ENCODE data around the gene URB2.

GRCh38 chr1:229619002-229619401, 7.0 kb upstream of the URB2 start:
- no peak for TF ChIP-seq CTCF (IDR thresholded peaks at IDR 0.05)
- no peak for TF ChIP-seq EZH2phosphoT487 (IDR thresholded peaks at IDR 0.05)

Data from neural progenitor cell (in vitro differentiated cells).